Stimulated activated naive CD8-positive, alpha-beta T cell treated with anti-CD3 and anti-CD28 coated beads, Interleukin-15, Interleukin-2, amounts not matched to agents 100 U/mL and 50 U/mL, for 24 hours (primary cell): ENCODE results near the gene FAM107B.

ENCODE experiments used
- ATAC-seq: fragments of 150-1000 bp; cut with Tn5 transposase; one replicate; pipeline ENCODE4 v1.10.0; 2021
- DNase-seq: peaks from one replicate; pipeline ENCODE4 v3.0.0; 2021

Gene FAM107B

DNA sequence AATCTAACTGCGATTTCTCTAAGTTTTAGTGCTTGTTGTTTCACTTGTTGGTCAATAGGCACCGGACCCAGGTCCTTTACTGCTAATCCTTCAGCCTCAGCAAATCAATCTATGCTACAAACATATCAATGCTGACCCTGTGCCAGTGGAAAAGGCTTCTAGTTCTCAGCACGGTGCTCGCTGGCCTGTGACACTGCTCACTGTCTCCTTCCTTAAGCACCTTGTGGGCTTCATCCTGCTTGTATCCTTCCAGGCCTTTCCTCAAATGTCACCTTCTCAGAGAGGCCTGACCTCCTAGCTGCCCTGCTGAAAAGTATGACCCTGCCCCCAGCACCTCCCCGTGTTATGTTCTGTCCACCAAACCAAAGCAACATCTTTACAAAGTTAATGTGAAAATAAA, 242.7 kb downstream of the FAM107B start:
- ATAC-seq (no peak), DNase-seq (no peak)

GRCh38 chr10:14530465-14530864, 244.2 kb downstream of the FAM107B start:
- ATAC-seq (no peak), DNase-seq (no peak)

DNA sequence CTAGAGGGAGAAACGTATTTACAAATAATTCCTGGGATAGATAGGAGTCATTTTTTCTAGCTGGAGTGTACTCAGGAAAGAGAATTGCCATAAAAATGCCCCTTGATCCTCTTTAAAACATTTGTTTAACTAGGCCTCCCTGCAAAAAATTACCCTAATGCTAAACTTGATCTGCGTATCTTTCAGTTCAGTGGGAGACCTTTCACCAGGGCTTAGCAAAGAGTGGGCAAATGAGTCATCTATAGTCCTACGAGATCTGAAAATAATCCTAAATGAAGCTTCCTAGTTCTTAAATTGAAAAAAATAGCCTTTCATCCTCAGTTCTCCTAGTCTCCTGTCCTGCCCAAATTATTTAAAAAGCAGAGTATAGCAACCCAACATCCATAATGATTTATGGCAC, 245.3 kb downstream of the FAM107B start:
- ATAC-seq (no peak), DNase-seq (no peak)

DNA sequence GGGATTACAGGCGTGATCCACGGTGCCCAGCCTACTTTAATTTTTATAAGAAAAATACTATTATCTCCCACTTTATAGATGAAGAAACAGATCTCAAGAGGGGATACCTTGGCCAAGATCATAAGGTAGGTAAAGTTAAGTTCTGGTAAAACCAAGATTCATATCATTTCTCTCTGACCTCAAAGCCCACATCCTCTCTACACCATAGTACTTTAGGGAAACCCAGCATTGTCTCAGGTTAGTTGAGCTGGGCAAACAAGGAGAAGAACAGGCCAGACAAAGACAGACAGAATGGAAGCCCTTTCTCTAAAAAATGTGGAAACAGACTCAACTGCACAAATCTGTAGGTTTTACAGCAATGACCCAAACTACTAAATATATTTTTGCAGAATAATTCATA, 246.2 kb downstream of the FAM107B start:
- ATAC-seq (peak; percentile 75), DNase-seq (no peak)

- no peak for DNase-seq
- ATAC-seq, result no peak
Measured at GRCh38 chr10:14527915-14528314, 246.8 kb downstream of the FAM107B start.

- no peak for DNase-seq
- ATAC-seq, result no peak
Measured at GRCh38 chr10:14527134-14527844, 247.4 kb downstream of the FAM107B start.

DNA sequence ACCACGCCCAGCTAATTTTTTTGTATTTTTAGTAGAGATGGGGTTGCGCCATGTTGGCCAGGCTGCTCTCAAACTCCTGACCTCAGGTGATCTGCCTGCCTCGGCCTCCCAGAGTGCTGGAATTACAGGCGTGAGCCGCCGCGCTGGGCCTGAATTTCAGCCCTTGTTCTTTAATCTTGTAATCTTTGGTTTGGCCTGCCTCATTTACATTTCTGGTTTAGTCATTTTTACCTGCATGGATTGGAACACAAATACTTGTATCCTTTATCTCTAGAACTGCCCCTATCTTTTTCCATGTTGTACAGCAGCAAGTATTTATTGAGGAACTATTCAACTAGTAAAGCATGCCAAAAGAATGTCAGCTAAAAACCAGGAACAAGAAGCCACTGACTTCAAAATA, 248.4 kb downstream of the FAM107B start:
- ATAC-seq (no peak), DNase-seq (no peak)

GRCh38 chr10:14524691-14525324, 249.9 kb downstream of the FAM107B start:
- no peak for ATAC-seq
- no peak for DNase-seq

DNA sequence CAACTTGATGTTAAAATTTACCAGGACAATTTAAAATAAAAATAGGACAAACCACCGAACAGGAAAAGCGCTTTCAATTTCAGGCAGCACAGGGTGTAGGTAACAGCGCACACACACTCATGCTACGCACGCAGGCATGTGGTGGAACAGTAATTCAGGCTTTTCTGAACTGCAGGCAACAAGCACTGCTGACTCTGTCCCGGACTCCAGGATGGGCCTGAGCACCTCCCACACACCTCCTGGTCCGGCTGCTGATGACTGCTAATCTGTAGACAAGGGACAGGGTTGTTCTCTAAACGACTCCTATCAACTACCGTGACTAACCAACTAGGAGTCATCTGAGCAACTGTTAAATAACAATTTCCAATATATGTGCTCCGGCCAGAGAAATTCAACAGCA, 251.4 kb downstream of the FAM107B start:
- ATAC-seq, result no peak
- no peak for DNase-seq

GRCh38 chr10:14519785-14520184, 254.9 kb downstream of the FAM107B start:
- ATAC-seq (no peak), DNase-seq (no peak)

- ATAC-seq (no peak), DNase-seq (no peak)
Measured at GRCh38 chr10:14518149-14518548, 256.5 kb downstream of the FAM107B start.

- no peak for DNase-seq
- no peak for ATAC-seq
Measured at GRCh38 chr10:14513123-14513522, 261.6 kb downstream of the FAM107B start.

DNA sequence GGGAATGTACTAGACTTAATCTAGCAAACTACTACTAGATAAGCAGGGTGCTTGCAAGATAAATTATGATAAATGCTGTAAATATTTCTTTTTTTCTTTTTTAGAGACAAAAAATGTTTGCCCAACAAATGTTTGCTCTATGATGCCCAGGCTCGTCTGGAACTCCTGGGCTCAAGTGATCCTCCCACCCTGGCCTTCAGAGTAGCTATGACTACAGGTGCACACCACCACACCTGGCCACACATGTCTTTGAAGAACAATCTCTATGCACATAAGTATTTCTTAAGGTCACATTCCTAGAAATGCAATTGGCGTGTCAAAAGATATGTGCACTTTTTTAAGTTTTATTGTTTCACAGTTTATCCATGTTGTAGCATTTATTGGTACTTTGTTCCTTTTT, 264.4 kb downstream of the FAM107B start:
- no peak for DNase-seq
- ATAC-seq, result no peak

GRCh38 chr10:14508725-14509124, 266.0 kb downstream of the FAM107B start:
- ATAC-seq (no peak), DNase-seq (no peak)

DNA sequence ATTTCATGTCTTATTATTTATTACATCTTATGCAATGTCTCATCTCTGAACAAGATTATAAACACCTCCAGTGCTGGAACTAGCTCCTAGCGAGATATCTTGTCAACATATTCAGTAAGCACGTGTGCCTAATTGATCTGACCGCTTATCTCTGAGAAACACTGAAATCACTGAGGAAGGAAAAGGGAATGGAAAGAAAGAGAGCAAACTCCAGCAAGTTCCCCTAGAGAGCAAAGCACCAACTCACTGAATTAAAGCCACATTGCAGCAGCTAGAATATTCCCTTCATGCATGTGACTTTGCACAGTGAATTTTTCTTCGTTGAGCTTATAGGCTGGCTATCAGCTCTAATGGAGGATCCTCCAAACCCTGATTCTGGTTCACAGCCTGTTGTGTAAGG, 266.9 kb downstream of the FAM107B start:
- DNase-seq (no peak), ATAC-seq (no peak)

GRCh38 chr10:14507176-14507575, 267.5 kb downstream of the FAM107B start:
- ATAC-seq, result peak; percentile 47
- DNase-seq, result no peak

DNA sequence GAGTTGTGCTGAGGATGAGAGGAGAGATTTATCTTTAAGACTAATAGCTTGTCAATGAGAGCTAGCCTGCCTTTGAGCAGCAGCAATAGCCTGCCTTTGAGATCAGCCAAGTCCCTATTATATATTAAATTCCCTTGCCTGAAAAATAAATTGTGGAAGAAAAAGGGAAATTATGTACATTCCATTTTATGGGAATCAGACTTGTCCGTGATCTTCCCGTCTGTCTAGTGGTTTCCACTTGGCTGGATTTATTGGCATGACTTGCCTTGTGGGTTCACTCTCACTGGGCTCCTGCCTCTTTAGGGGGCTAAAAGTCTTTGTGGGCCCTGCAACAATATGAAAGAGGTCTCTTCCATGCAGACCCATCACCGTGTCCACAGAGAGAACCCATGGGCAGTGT, 272.3 kb downstream of the FAM107B start:
- no peak for DNase-seq
- no peak for ATAC-seq

DNA sequence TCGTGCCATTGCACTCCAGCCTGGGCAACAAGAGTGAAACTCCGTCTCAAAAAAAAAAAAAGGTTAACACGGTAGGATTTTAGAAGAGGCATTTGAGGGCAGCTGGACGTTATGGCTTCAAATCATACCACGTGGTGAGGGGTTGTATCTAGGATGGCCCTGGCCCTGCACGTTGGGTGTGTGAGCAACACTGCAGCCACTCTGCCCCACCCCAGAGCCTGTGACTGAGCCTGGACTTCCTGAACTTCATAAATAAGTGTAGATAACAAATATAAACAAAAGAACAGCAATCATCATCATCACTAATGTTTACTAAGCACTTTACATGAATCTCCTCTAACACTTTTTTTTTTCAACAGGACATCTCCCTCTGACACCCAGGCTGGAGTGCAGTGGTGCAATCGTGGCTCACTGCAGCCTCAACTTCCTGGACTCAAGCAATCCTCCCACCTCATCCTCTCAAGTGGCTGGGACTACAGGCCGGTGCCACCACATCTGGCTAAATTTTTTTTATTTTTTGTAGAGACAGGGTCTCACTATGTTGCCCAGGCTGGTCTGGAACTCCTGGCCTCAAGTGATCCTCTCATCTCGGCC, 274.4 kb downstream of the FAM107B start:
- ATAC-seq (no peak), DNase-seq (no peak)

DNA sequence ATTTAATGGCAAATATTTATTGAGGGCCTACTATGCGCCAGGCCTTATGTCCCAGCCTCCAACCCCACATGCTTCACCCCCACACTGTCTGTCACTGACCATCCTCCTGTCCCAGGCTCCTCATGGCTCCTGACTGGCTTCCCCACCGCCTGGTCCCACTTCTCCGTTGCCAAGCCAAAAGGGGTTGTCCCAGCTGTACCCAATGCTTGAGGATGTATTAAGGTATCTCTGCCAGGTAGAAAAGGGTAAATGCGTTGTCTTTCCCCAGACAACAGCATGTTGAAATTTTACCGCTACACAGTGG, 275.1 kb downstream of the FAM107B start:
- DNase-seq, result no peak
- no peak for ATAC-seq

DNA sequence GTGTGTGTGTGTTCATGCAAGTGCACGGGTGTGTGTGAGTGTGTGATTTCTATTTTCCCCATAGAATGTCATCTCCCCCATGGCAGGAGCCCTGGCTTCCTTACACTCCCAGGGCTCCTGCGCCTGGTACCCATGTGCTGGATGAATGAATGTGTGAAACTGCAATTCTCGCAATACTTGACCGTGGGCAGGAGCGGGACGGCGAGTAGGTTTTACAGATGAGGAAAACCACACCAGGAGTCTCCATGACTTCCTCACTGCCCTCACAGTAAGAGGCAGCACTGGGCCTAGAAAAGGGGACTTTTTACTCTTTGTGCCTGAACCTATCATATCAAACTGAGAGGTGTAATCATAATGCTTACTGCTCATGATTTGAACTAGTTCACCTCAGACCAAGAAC, 276.4 kb downstream of the FAM107B start:
- DNase-seq, result no peak
- no peak for ATAC-seq

DNA sequence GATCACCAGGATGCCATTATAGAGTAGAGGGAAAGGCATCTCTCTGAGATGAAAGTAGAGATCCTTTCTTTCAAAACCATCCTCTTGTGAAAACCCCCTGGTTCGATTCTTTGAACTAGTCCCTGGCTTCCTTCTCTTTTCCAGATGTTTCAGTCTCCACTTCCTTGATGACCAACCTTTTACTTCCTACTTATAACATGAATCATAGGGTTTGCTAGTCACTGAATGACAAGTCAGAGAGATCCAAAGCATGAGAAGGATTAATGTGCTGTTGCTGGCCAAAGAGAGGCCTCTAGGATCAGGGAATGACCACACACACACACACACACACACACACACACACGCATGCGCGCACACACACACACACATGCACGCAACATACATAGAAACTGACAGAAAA, 282.9 kb downstream of the FAM107B start:
- ATAC-seq (no peak), DNase-seq (no peak)

- no peak for ATAC-seq
- DNase-seq, result no peak
Measured at GRCh38 chr10:14489522-14490177, 285.0 kb downstream of the FAM107B start.

DNA sequence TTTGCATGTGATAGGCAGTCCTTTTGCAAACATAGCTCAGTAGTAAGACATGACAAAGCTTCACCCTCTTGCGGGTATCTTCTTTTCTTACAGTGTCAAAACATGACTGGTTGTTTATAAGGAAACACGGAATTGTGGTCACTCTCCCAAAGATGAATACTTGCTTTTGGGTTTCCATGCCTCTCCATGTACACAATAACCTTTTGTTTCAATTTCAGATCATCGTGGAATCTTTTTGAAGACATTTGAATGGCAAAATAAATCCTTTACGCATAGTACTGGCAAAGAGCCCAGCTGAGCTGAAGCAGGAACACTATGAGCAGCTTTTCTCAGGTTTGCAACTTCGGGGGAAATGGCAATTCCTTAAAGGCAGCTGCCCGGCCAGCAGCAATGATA, 287.2 kb downstream of the FAM107B start:
- DNase-seq (no peak), ATAC-seq (no peak)
